NCI-H1694 (cell line): Measurements from ENCODE around the gene PCOLCE2.

Experiments used
- DNase-seq: peaks from one replicate; lab custom pipeline; 2025; lab: John Stamatoyannopoulos, UW

The PCOLCE2 gene

GRCh38 chr3:142808103-142808917 lies 80.6 kb downstream of the PCOLCE2 start:
- DNase-seq = no peak

GRCh38 chr3:142802891-142803290 lies 86.0 kb downstream of the PCOLCE2 start:
- DNase-seq = no peak

GRCh38 chr3:142801746-142802145 lies 87.1 kb downstream of the PCOLCE2 start:
- DNase-seq = no peak

DNA sequence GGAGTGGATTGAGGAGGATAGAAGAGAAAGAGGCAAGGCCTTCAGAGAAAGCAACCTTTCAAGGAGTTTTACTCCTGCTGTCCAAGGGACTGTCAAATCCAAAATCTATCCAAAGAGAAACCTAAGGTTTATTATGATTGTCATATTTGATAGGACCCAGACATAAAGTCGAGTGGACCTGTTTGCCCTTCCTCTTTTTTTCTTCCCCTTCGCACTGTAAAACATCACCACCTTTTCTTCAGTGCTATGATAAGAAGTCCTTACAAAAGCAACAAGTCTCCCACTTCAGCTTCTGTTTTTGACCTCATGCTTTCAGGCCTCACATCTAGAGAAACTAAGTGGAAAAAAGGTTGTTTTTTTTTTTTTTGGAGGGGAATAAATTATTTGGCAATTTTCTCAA lies 92.1 kb downstream of the PCOLCE2 start:
- no peak for DNase-seq

GRCh38 chr3:142795332-142795731 lies 93.6 kb downstream of the PCOLCE2 start:
- no peak for DNase-seq

GRCh38 chr3:142794508-142794907 lies 94.4 kb downstream of the PCOLCE2 start:
- DNase-seq = no peak

DNA sequence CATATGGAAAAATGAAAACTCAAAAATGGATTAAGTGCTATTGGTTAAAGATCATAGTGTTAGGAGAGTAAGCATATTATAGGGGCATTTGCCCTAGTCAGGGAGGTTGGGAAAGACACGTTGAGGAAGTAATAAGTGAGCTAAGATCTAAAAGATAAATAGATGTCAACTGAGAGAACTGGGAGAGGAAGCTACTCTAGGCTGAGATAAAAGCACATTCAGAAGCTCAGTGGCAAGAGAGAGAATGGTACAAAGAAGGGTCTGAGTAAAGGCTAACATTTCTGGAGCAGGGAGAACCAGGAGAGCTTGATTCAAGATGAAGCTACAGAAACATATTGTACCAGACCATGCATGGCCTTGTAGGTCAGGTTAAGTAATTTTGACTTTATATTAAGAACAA lies 101.2 kb downstream of the PCOLCE2 start:
- DNase-seq = no peak

DNA sequence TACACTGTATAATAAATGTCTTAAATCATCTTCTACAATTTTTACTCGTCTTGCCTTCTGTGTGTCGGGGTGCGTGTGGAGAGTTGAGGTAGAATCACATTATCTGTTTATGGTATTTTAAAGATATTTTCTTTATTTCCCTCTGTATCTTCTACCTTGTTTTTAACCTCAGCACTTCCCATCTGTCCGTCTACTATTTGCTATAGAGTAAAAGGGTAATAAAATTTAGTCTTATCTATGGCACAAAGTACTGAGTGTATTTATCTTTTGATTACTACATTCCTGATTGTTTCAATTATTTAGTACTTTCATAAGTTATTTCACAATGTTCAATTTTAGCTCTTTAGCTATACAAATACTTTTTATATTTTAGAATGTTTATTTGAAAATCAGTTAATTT lies 102.9 kb downstream of the PCOLCE2 start:
- no peak for DNase-seq

- DNase-seq = no peak
These were observed 104.7 kb downstream of the PCOLCE2 start for GRCh38 chr3:142784228-142784627.

DNA sequence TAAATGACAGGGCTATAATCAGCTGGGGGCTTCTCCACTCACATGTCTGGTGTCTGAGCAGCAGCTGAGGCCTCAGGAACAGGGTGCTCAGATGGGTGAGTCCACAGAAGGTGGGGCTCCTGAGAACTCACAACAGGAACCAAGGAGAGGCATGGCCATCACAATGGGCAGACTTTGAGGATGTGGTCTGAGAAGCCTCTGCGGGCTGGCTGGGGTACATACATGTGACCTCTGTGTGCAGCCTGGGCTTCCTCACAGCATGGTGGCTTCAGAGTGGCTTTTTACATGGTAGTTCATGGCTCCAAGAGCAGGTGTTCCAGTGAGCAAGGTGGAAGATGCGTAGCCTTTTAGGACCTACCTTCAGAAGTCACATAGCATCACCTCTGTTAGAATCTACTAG lies 106.3 kb downstream of the PCOLCE2 start:
- DNase-seq = no peak

- DNase-seq = no peak
These were observed 109.3 kb downstream of the PCOLCE2 start for GRCh38 chr3:142779591-142779990.

- no peak for DNase-seq
These were observed 110.3 kb downstream of the PCOLCE2 start for GRCh38 chr3:142778541-142778940.

GRCh38 chr3:142777927-142778326 lies 111.0 kb downstream of the PCOLCE2 start:
- no peak for DNase-seq

DNA sequence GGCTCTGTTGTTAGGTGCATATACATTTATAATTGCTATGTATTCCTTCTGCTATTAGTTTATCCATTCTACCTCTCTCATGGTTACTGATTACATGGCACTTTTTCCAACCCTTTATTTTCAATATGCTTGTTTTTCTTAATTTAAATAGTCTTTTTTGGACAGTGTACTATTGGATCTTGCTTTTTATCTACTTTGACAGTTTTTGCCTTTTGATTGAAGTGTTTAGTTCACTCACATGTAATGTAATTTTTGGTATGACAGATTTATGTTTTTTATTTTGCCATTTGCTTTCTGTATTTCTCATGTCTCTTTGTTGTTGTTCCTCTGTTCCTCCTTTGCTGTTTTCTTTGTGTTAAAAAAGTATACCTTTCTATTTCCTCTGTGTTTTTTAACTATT lies 120.5 kb downstream of the PCOLCE2 start:
- no peak for DNase-seq
